GM23338 (cell line): ENCODE data around the gene MRPL1. TPM values are rescaled to one million over a fixed set of nuclear protein-coding genes. Genes with fewer than 3 reads are reported as not detected.

Experiments used
- ATAC-seq: fragments of 200-7000 bp; cut with Tn5 transposase; 3 replicates; pipeline ENCODE4 v1.9.1; 2020
- DNase-seq: peaks from one replicate; pipeline ENCODE4 v3.0.0-alpha.2; 2015; ENCODE audit warnings: low spot score
- H2AFZ ChIP-seq: fragments of 200-600 bp; sonication (generic); 2 replicates; pipeline ENCODE4 v1.8.0; 2016; ENCODE audit warnings: antibody characterized with exemption, mild to moderate bottlenecking, moderate library complexity
- H3F3A ChIP-seq: fragments of 200-600 bp; sonication (generic); replicated peaks from 2 replicates; pipeline ENCODE4 v1.8.0; 2017; ENCODE audit warnings: antibody characterized with exemption, mixed run types, low read depth
- H3K27ac ChIP-seq: fragments of 200-600 bp; sonication (generic); 2 replicates; pipeline ENCODE4 v1.6.1; 2016; ENCODE audit warnings: low read depth
- H3K27me3 ChIP-seq: fragments of 200-600 bp; sonication (generic); 2 replicates; pipeline ENCODE4 v1.8.0; 2016; ENCODE audit warnings: mild to moderate bottlenecking, mixed run types, moderate library complexity; ENCODE audit not compliant: insufficient read depth
- H3K36me3 ChIP-seq: fragments of 200-600 bp; sonication (generic); 2 replicates; pipeline ENCODE4 v1.8.0; 2016; ENCODE audit warnings: mild to moderate bottlenecking; ENCODE audit not compliant: insufficient read depth
- H3K4me1 ChIP-seq: fragments of 200-600 bp; sonication (generic); 2 replicates; pipeline ENCODE4 v1.8.0; 2016; ENCODE audit warnings: mild to moderate bottlenecking, moderate library complexity; ENCODE audit not compliant: insufficient read depth
- H3K4me2 ChIP-seq: fragments of 200-600 bp; sonication (generic); 2 replicates; pipeline ENCODE4 v1.7.1; 2017; ENCODE audit warnings: mixed run types
- H3K4me3 ChIP-seq: fragments of 200-600 bp; sonication (generic); 2 replicates; pipeline ENCODE4 v1.6.1; 2016; ENCODE audit warnings: mixed run types
- H3K79me2 ChIP-seq: fragments of 200-600 bp; sonication (generic); replicated peaks from 2 replicates; pipeline ENCODE4 v1.8.0; 2017; ENCODE audit warnings: mild to moderate bottlenecking; ENCODE audit not compliant: insufficient read depth
- H3K9me2 ChIP-seq: fragments of 200-600 bp; sonication (generic); 2 replicates; pipeline ENCODE4 v1.8.0; 2017; ENCODE audit not compliant: insufficient read depth
- H4K20me1 ChIP-seq: fragments of 200-600 bp; sonication (generic); replicated peaks from 2 replicates; pipeline ENCODE4 v1.8.0; 2017; ENCODE audit warnings: mild to moderate bottlenecking; ENCODE audit not compliant: insufficient read depth
- H3K27ac Mint-ChIP-seq: 2 replicates; pipeline ENCODE4 v1.8.0; 2020; ENCODE audit warnings: inconsistent platforms, mild to moderate bottlenecking, moderate library complexity, mixed read lengths
- H3K27me3 Mint-ChIP-seq: 3 replicates; pipeline ENCODE4 v1.8.0; 2022; ENCODE audit warnings: low read depth, mild to moderate bottlenecking, moderate library complexity, mixed read lengths, inconsistent platforms; ENCODE audit not compliant: insufficient read depth, poor library complexity
- H3K36me3 Mint-ChIP-seq: 3 replicates; pipeline ENCODE4 v1.8.0; 2021; ENCODE audit warnings: low read depth, mild to moderate bottlenecking, inconsistent platforms, moderate library complexity, mixed read lengths
- H3K4me1 Mint-ChIP-seq: 3 replicates; pipeline ENCODE4 v1.8.0; 2020; ENCODE audit warnings: mild to moderate bottlenecking, inconsistent platforms, mixed read lengths
- H3K4me3 Mint-ChIP-seq: 3 replicates; pipeline ENCODE4 v1.8.0; 2021; ENCODE audit warnings: moderate library complexity, mild to moderate bottlenecking, inconsistent platforms, mixed read lengths
- H3K9me3 Mint-ChIP-seq: 3 replicates; pipeline ENCODE4 v1.8.0; 2020; ENCODE audit warnings: moderate library complexity, mild to moderate bottlenecking, inconsistent platforms, mixed read lengths
- EZH2 ChIP-seq: fragments of 200-600 bp; sonication (generic); IDR thresholded peaks from one replicate; pipeline ENCODE4 v1.8.0; 2017; ENCODE audit warnings: antibody characterized with exemption, mild to moderate bottlenecking, low read depth; ENCODE audit not compliant: unreplicated experiment
- NANOG ChIP-seq: IDR thresholded peaks from 2 replicates; pipeline ENCODE4 v1.6.1; 2016; ENCODE audit warnings: antibody characterized with exemption, borderline replicate concordance
- POLR2AphosphoS5 ChIP-seq: IDR thresholded peaks from 2 replicates; pipeline ENCODE4 v1.6.1; 2016; ENCODE audit warnings: antibody characterized with exemption, low read depth
- STAT1 ChIP-seq: IDR thresholded peaks from one replicate; pipeline ENCODE4 v1.6.1; 2016; ENCODE audit warnings: antibody characterized with exemption; ENCODE audit not compliant: unreplicated experiment
- ZNF114 ChIP-seq: fragments of 250-450 bp; sonication (Bioruptor Pico); IDR thresholded peaks from 2 replicates; pipeline ENCODE4 v1.5.0; 2020; ENCODE audit warnings: mild to moderate bottlenecking, moderate library complexity
- ZNF331 ChIP-seq: fragments of 250-450 bp; sonication (Bioruptor Pico); IDR thresholded peaks from 2 replicates; pipeline ENCODE4 v1.5.0; 2020; ENCODE audit warnings: low read depth, mild to moderate bottlenecking, moderate library complexity
- ZNF462 ChIP-seq: fragments of 250-450 bp; sonication (Bioruptor Pico); IDR thresholded peaks from 2 replicates; pipeline ENCODE4 v1.5.0; 2020; ENCODE audit warnings: mild to moderate bottlenecking, moderate library complexity
- polyA plus RNA-seq: library from polyadenylated mRNA; unstranded; fragments of >200 nt; fragmentation: Nextera tagmentation; extraction: Ambion mirVana; gene quantifications from 2 replicates; pipeline ENCODE4 v1.2.1, GENCODE V29; 2016
- total RNA-seq: library from RNA; depleted of rRNA; stranded (reverse); fragments of >200 nt; shearing (Covaris generic); gene quantifications from 2 replicates; pipeline ENCODE4 v1.2.3, GENCODE V29; 2014
- TF ChIP-seq, protein P1 (sequence below): IDR thresholded peaks from 2 replicates; pipeline ENCODE4 v1.6.1; 2016; ENCODE audit warnings: antibody characterized with exemption

The MRPL1 gene
- total and polyA plus RNA-seq, 2 experiments from 2014 or later, result 29.2 to 46.5 TPM

- H3K27ac Mint-ChIP-seq, result no peak overlapping the region
- no peaks in the 10 kb centered on the region for H3K4me1 ChIP-seq
- H3K4me1 Mint-ChIP-seq, result no peaks in the 10 kb centered on the region
- H2AFZ ChIP-seq, result no peak overlapping the region
- H3K9me3 Mint-ChIP-seq, result no peaks in the 10 kb centered on the region; the same call in 2 of the 3 replicates
- no peak for DNase-seq
- no peak for ATAC-seq
- no peak overlapping the region for H3K4me2 ChIP-seq
- H3K4me3 ChIP-seq, result no peak overlapping the region
- H3K27me3 ChIP-seq, result no peaks in the 10 kb centered on the region
- H3K4me3 Mint-ChIP-seq, result no peak overlapping the region
- no peaks in the 10 kb centered on the region for H4K20me1 ChIP-seq
- H3K9me2 ChIP-seq, result no peaks in the 10 kb centered on the region
- no peaks in the 10 kb centered on the region for H3K79me2 ChIP-seq
- TF ChIP-seq ZNF462 (CRISPR knock-in tag) (no peak), ZNF114 (CRISPR knock-in tag) (no peak)
- H3F3A ChIP-seq, result no peaks in the 10 kb centered on the region
- H3K27me3 Mint-ChIP-seq, result peaks cover 5% of the 10 kb centered on the region
- H3K36me3 ChIP-seq, result no peaks in the 10 kb centered on the region
- peaks cover 20% of the 10 kb centered on the region; the same call in 2 of the 3 replicates for H3K36me3 Mint-ChIP-seq
- no peak overlapping the region for H3K27ac ChIP-seq
These were observed 65.6 kb downstream of the MRPL1 start for GRCh38 chr4:77927991-77928925.

- Histone ChIP-seq H3K4me3 (no peak overlapping the region), H3K9me2 (no peaks in the 10 kb centered on the region), H3F3A (no peaks in the 10 kb centered on the region), H3K4me2 (no peak overlapping the region), H3K4me1 (no peaks in the 10 kb centered on the region), H3K36me3 (no peaks in the 10 kb centered on the region), H3K27me3 (no peaks in the 10 kb centered on the region), H3K79me2 (no peaks in the 10 kb centered on the region), H3K27ac (no peak overlapping the region), H2AFZ (no peak overlapping the region), H4K20me1 (no peaks in the 10 kb centered on the region)
- peaks cover 12% of the 10 kb centered on the region; the same call in 2 of the 3 replicates for H3K36me3 Mint-ChIP-seq
- ATAC-seq, result no peak
- H3K9me3 Mint-ChIP-seq, result no peaks in the 10 kb centered on the region
- H3K4me3 Mint-ChIP-seq, result no peak overlapping the region
- no peak for DNase-seq
- peaks cover 5% of the 10 kb centered on the region for H3K27me3 Mint-ChIP-seq
- no peak overlapping the region for H3K27ac Mint-ChIP-seq
- no peaks in the 10 kb centered on the region for H3K4me1 Mint-ChIP-seq
- TF ChIP-seq STAT1 (no peak), ZNF331 (no peak), NANOG (no peak), EZH2 (no peak), ZNF114 (CRISPR knock-in tag) (no peak), POLR2AphosphoS5 (no peak)
- TF ChIP-seq, protein P1, sequence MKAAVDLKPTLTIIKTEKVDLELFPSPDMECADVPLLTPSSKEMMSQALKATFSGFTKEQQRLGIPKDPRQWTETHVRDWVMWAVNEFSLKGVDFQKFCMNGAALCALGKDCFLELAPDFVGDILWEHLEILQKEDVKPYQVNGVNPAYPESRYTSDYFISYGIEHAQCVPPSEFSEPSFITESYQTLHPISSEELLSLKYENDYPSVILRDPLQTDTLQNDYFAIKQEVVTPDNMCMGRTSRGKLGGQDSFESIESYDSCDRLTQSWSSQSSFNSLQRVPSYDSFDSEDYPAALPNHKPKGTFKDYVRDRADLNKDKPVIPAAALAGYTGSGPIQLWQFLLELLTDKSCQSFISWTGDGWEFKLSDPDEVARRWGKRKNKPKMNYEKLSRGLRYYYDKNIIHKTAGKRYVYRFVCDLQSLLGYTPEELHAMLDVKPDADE, result no peak
These were observed 67.6 kb downstream of the MRPL1 start for GRCh38 chr4:77930154-77930639.
